Ascending aorta (tissue), 2 donors: ENCODE results near the gene MFSD12. TPM values are rescaled to one million over a fixed set of nuclear protein-coding genes. Genes with fewer than 3 reads are reported as not detected.

Experiments
- DNase-seq, 2 donors: peaks; one replicate each; pipeline ENCODE4 v3.0.0-alpha.2; 2019; ENCODE audit warnings: low spot score in 2 of 2
- H3K27ac ChIP-seq, 2 donors: fragments of 200-600 bp; sonication (generic); one replicate each; pipeline ENCODE4 v1.5.1; 2016 to 2017; ENCODE audit warnings: mild to moderate bottlenecking in 1 of 2
- H3K27me3 ChIP-seq: fragments of 200-600 bp; sonication (generic); one replicate; pipeline ENCODE4 v1.5.1; 2017
- H3K36me3 ChIP-seq, 2 donors: fragments of 200-600 bp; sonication (generic); one replicate each; pipeline ENCODE4 v1.5.1; 2016
- H3K4me1 ChIP-seq, 2 donors: fragments of 200-600 bp; sonication (generic); one replicate each; pipeline ENCODE4 v1.5.1; 2016 to 2017; ENCODE audit warnings: mild to moderate bottlenecking in 1 of 2
- H3K4me3 ChIP-seq, 2 donors: fragments of 200-600 bp; sonication (generic); one replicate each; pipeline ENCODE4 v1.5.1; 2016 to 2017; ENCODE audit warnings: mild to moderate bottlenecking in 1 of 2
- H3K9me3 ChIP-seq, 2 donors: fragments of 200-600 bp; sonication (generic); one replicate each; pipeline ENCODE4 v1.5.1; 2016
- intact Hi-C: fragments of 100-400 bp; cut with DNase I; formaldehyde crosslinking; loops from one replicate; pipeline ENCODE4 v1.15.1; 2023
- total RNA-seq: library from RNA; depleted of rRNA; stranded (reverse); fragments of >200 nt; gene quantifications from one replicate; pipeline ENCODE4 v1.1.0, GENCODE V29; 2016
- TF ChIP-seq, protein P1 (sequence below), 3 experiments: fragments of 200-600 bp in 2 of 3; fragments of 450-650 bp in 1 of 3; sonication (generic) in 2 of 3; IDR thresholded peaks; one replicate each; pipeline ENCODE4 v1.5.1; 2016 to 2019; ENCODE audit warnings: antibody characterized with exemption in 3 of 3, mild to moderate bottlenecking in 1 of 3, moderate library complexity in 1 of 3

The MFSD12 gene
- total RNA-seq, 1 donor from 2014 or later = 133 TPM

- Histone ChIP-seq H3K27ac (no peak overlapping the region), H3K4me3 (no peak overlapping the region), H3K9me3 (no peaks in the 10 kb centered on the region), H3K36me3 (peaks cover 16 to 20% of the 10 kb centered on the region in 2 donors), H3K27me3 (no peaks in the 10 kb centered on the region), H3K4me1 (peaks cover 3 to 8% of the 10 kb centered on the region in 2 donors)
- no peak for DNase-seq
- intact Hi-C loops = loop anchor here (5.0 kb wide), 1 partner anchor 156 kb away; the partner anchor contains the start of gene PIP5K1C
- TF ChIP-seq, protein P1, sequence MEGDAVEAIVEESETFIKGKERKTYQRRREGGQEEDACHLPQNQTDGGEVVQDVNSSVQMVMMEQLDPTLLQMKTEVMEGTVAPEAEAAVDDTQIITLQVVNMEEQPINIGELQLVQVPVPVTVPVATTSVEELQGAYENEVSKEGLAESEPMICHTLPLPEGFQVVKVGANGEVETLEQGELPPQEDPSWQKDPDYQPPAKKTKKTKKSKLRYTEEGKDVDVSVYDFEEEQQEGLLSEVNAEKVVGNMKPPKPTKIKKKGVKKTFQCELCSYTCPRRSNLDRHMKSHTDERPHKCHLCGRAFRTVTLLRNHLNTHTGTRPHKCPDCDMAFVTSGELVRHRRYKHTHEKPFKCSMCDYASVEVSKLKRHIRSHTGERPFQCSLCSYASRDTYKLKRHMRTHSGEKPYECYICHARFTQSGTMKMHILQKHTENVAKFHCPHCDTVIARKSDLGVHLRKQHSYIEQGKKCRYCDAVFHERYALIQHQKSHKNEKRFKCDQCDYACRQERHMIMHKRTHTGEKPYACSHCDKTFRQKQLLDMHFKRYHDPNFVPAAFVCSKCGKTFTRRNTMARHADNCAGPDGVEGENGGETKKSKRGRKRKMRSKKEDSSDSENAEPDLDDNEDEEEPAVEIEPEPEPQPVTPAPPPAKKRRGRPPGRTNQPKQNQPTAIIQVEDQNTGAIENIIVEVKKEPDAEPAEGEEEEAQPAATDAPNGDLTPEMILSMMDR (IDR thresholded peaks at IDR 0.05) = no peak
These were observed 11.3 kb downstream of the MFSD12 start for GRCh38 chr19:3546119-3546518.

DNA sequence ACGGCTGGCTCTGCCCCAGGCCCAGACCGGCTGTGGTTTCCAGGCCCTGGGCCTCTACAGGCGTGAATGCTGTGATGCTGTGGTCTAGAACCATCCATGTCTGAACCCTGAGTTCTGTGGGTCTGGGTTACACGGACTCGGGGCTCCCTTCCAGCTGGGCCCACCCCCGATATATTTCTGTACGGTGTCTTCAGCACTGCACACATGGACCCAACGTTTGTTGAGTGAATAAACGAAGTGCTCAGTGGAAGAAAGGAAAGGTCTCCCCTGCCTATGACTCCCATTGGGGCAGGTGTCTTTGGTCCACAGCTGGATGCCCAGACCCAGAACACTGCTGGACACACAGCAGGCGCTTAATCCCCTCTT, 11.7 kb downstream of the MFSD12 start:
- H3K4me3 ChIP-seq = no peak overlapping the region
- H3K27me3 ChIP-seq = no peaks in the 10 kb centered on the region
- peaks cover 16 to 20% of the 10 kb centered on the region in 2 donors for H3K36me3 ChIP-seq
- H3K4me1 ChIP-seq = peaks cover 3 to 8% of the 10 kb centered on the region in 2 donors
- no peak overlapping the region for H3K27ac ChIP-seq
- DNase-seq = no peak
- no peaks in the 10 kb centered on the region for H3K9me3 ChIP-seq
- TF ChIP-seq, protein P1 (IDR thresholded peaks at IDR 0.05) = no peak
- intact Hi-C loops = loop anchor here (1.0 to 5.0 kb wide), 2 partner anchors 73 to 157 kb away; partner anchors contain the start of gene PIP5K1C

GRCh38 chr19:3544742-3545668, 12.4 kb downstream of the MFSD12 start:
- intact Hi-C loops = loop anchor here (1.0 to 5.0 kb wide), 2 partner anchors 73 to 157 kb away; partner anchors contain the start of gene PIP5K1C
- no peak overlapping the region for H3K27ac ChIP-seq

DNA sequence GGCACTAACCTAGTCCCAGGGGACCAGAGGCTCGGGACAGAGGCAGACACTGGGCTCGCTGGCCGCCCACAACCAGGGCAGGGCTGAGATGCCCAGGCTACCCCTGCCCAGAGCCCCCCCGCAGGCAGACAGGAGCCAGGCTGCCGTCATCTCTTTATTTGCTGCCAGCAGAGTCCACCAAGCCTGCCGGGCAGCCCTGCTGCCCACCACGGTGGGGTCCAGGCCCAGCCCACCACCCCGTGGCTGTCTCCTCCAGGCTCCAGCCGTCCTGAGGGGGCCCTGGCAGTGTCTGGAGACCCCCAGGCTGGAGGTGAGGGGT, 13.4 kb downstream of the MFSD12 start:
- Histone ChIP-seq H3K4me3 (no peak overlapping the region), H3K27me3 (no peaks in the 10 kb centered on the region), H3K27ac (peak overlapping the region in 1 of 2 donors; percentile 53), H3K36me3 (peaks cover 11 to 25% of the 10 kb centered on the region in 2 donors), H3K9me3 (peaks cover 0 to 3% of the 10 kb centered on the region in 2 donors), H3K4me1 (peaks cover 3 to 8% of the 10 kb centered on the region in 2 donors)
- no peak for DNase-seq
- TF ChIP-seq, protein P1 (IDR thresholded peaks at IDR 0.05) = no peak
- intact Hi-C loops = no loop called here

More at GRCh38 chr19:3544742-3545668, 12.4 kb downstream of the MFSD12 start:
- H3K4me1 ChIP-seq = peaks cover 3 to 8% of the 10 kb centered on the region in 2 donors
- H3K27me3 ChIP-seq = no peaks in the 10 kb centered on the region
- H3K4me3 ChIP-seq = no peak overlapping the region
- no peaks in the 10 kb centered on the region for H3K9me3 ChIP-seq
- H3K36me3 ChIP-seq = peaks cover 14 to 20% of the 10 kb centered on the region in 2 donors
- TF ChIP-seq, protein P1 (IDR thresholded peaks at IDR 0.05) = peak; percentile 93 to 96 (median 93)
- DNase-seq = peak in 1 of 2 donors; percentile 82

- Histone ChIP-seq H3K27me3 (no peaks in the 10 kb centered on the region), H3K36me3 (peaks cover 11 to 25% of the 10 kb centered on the region in 2 donors), H3K4me3 (no peak overlapping the region), H3K27ac (peak overlapping the region; percentile 53 to 55), H3K9me3 (peaks cover 0 to 3% of the 10 kb centered on the region in 2 donors), H3K4me1 (peaks cover 3 to 8% of the 10 kb centered on the region in 2 donors)
- DNase-seq = peak in 1 of 2 donors; percentile 76
- TF ChIP-seq, protein P1 (IDR thresholded peaks at IDR 0.05) = no peak
- intact Hi-C loops = no loop called here
These were observed 14.0 kb downstream of the MFSD12 start for GRCh38 chr19:3543150-3544057.
